Astrocyte (in vitro differentiated cells and primary cell): Measurements from ENCODE around the gene VCL. TPM values are rescaled to one million over a fixed set of nuclear protein-coding genes. Genes with fewer than 3 reads are reported as not detected.
A peak's percentile ranks its signal among the peaks of the same experiment; 100 is the strongest.

Experiments used
- DNase-seq: peaks from one replicate; pipeline ENCODE4 v3.0.0-alpha.2; 2010; ENCODE audit warnings: low read depth
- FAIRE-seq: peaks from 2 replicates; lab custom pipeline; 2011; peaks lifted over from hg19 to GRCh38; lab: Jason Lieb, UNC
- H2AFZ ChIP-seq: 2 replicates; pipeline ENCODE4 v1.6.0; 2012; ENCODE audit warnings: low read depth, low read length, inconsistent platforms
- H3K27ac ChIP-seq: 2 replicates; pipeline ENCODE4 v1.5.1; 2011; ENCODE audit warnings: low read depth, low read length, inconsistent platforms
- H3K27me3 ChIP-seq: 2 replicates; pipeline ENCODE4 v1.6.0; 2011; ENCODE audit warnings: low read length, inconsistent platforms; ENCODE audit not compliant: insufficient read depth
- H3K36me3 ChIP-seq: 2 replicates; pipeline ENCODE4 v1.5.1; 2011; ENCODE audit warnings: low read length, inconsistent platforms; ENCODE audit not compliant: insufficient read depth
- H3K4me1 ChIP-seq: 2 replicates; pipeline ENCODE4 v1.5.1; 2011; ENCODE audit warnings: low read length, inconsistent platforms; ENCODE audit not compliant: insufficient read depth
- H3K4me2 ChIP-seq: 2 replicates; pipeline ENCODE4 v1.6.0; 2012; ENCODE audit warnings: low read length, inconsistent platforms
- H3K4me3 ChIP-seq: 2 replicates; pipeline ENCODE4 v1.5.1; 2011; ENCODE audit warnings: low read depth, mild to moderate bottlenecking, low read length, inconsistent platforms; ENCODE audit not compliant: insufficient read depth
- H3K79me2 ChIP-seq: 2 replicates; pipeline ENCODE4 v1.6.0; 2012; ENCODE audit warnings: mild to moderate bottlenecking, low read length, inconsistent platforms; ENCODE audit not compliant: insufficient read depth
- H3K9ac ChIP-seq: 2 replicates; pipeline ENCODE4 v1.6.0; 2012; ENCODE audit warnings: mild to moderate bottlenecking, low read length, inconsistent platforms
- H3K9me3 ChIP-seq: 2 replicates; pipeline ENCODE4 v1.5.1; 2012; ENCODE audit warnings: low read depth, mild to moderate bottlenecking, low read length, inconsistent platforms; ENCODE audit not compliant: insufficient read depth
- H4K20me1 ChIP-seq: 2 replicates; pipeline ENCODE4 v1.6.0; 2012; ENCODE audit warnings: low read length, inconsistent platforms; ENCODE audit not compliant: insufficient read depth
- H3K27ac Mint-ChIP-seq: one replicate; pipeline ENCODE4 v1.8.0; 2021; ENCODE audit warnings: mild to moderate bottlenecking, mixed read lengths; ENCODE audit not compliant: unreplicated experiment
- H3K27me3 Mint-ChIP-seq: one replicate; pipeline ENCODE4 v1.8.0; 2021; ENCODE audit warnings: low read depth, mixed read lengths; ENCODE audit not compliant: unreplicated experiment
- H3K36me3 Mint-ChIP-seq: one replicate; pipeline ENCODE4 v1.8.0; 2021; ENCODE audit warnings: low read depth, mixed read lengths; ENCODE audit not compliant: unreplicated experiment
- H3K4me1 Mint-ChIP-seq: one replicate; pipeline ENCODE4 v1.8.0; 2021; ENCODE audit warnings: low read depth, mixed read lengths; ENCODE audit not compliant: unreplicated experiment
- H3K4me3 Mint-ChIP-seq: one replicate; pipeline ENCODE4 v1.8.0; 2021; ENCODE audit warnings: mild to moderate bottlenecking, moderate library complexity, mixed read lengths; ENCODE audit not compliant: unreplicated experiment
- H3K9me3 Mint-ChIP-seq: one replicate; pipeline ENCODE4 v1.8.0; 2021; ENCODE audit warnings: mild to moderate bottlenecking, mixed read lengths; ENCODE audit not compliant: unreplicated experiment
- EZH2 ChIP-seq: IDR thresholded peaks from 2 replicates; pipeline ENCODE4 v1.6.1; 2012; ENCODE audit warnings: mild to moderate bottlenecking, low read length, inconsistent platforms; ENCODE audit not compliant: insufficient read depth
- total RNA-seq: library from RNA; stranded (reverse); gene quantifications from 2 replicates; pipeline ENCODE4 v1.2.1, GENCODE V29; 2021
- TF ChIP-seq, protein P1 (sequence below): IDR thresholded peaks from 2 replicates; pipeline ENCODE4 v1.5.1; 2011; ENCODE audit warnings: low read depth, mild to moderate bottlenecking, inconsistent platforms, low read length, moderate library complexity; ENCODE audit not compliant: insufficient read depth

Gene VCL
- total RNA-seq, 1 donor from 2014 or later, result 474 TPM

GRCh38 chr10:74151879-74152722, 154.2 kb downstream of the VCL start:
- Histone ChIP-seq H3K27ac (peak overlapping the region; percentile 99), H2AFZ (peak overlapping the region; percentile 98)
- peaks cover 16% of the 10 kb centered on the region for H3K4me1 Mint-ChIP-seq

GRCh38 chr10:74153123-74153522, 155.2 kb downstream of the VCL start:
- no peak for FAIRE-seq
- no peaks in the 10 kb centered on the region for H3K27me3 ChIP-seq
- peaks cover 7% of the 10 kb centered on the region for H3K4me1 ChIP-seq
- peak; percentile 35 for DNase-seq
- Mint-ChIP-seq H3K27me3 (no peaks in the 10 kb centered on the region), H3K36me3 (peaks cover 2% of the 10 kb centered on the region), H3K9me3 (no peaks in the 10 kb centered on the region), H3K27ac (no peak overlapping the region), H3K4me3 (peak overlapping the region; percentile 62), H3K4me1 (peaks cover 14% of the 10 kb centered on the region)
- H3K9me3 ChIP-seq, result no peaks in the 10 kb centered on the region
- H3K27ac ChIP-seq, result no peak overlapping the region
- H3K4me3 ChIP-seq, result no peak overlapping the region
- TF ChIP-seq, protein P1, sequence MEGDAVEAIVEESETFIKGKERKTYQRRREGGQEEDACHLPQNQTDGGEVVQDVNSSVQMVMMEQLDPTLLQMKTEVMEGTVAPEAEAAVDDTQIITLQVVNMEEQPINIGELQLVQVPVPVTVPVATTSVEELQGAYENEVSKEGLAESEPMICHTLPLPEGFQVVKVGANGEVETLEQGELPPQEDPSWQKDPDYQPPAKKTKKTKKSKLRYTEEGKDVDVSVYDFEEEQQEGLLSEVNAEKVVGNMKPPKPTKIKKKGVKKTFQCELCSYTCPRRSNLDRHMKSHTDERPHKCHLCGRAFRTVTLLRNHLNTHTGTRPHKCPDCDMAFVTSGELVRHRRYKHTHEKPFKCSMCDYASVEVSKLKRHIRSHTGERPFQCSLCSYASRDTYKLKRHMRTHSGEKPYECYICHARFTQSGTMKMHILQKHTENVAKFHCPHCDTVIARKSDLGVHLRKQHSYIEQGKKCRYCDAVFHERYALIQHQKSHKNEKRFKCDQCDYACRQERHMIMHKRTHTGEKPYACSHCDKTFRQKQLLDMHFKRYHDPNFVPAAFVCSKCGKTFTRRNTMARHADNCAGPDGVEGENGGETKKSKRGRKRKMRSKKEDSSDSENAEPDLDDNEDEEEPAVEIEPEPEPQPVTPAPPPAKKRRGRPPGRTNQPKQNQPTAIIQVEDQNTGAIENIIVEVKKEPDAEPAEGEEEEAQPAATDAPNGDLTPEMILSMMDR, result peak; percentile 51
- TF ChIP-seq EZH2, result no peak
- no peak overlapping the region for H2AFZ ChIP-seq
- no peaks in the 10 kb centered on the region for H3K36me3 ChIP-seq
- peaks cover 18% of the 10 kb centered on the region for H4K20me1 ChIP-seq
- H3K79me2 ChIP-seq, result peaks cover 34% of the 10 kb centered on the region
- H3K4me2 ChIP-seq, result no peak overlapping the region
- H3K9ac ChIP-seq, result no peak overlapping the region

More at GRCh38 chr10:74151879-74152722, 154.2 kb downstream of the VCL start:
- H3K27me3 Mint-ChIP-seq, result no peaks in the 10 kb centered on the region
- peak overlapping the region; percentile 26 for H3K27ac Mint-ChIP-seq
- DNase-seq (no peak), FAIRE-seq (no peak)
- H3K9me3 Mint-ChIP-seq, result no peaks in the 10 kb centered on the region
- Histone ChIP-seq H4K20me1 (peaks cover 21% of the 10 kb centered on the region), H3K36me3 (no peaks in the 10 kb centered on the region), H3K79me2 (peaks cover 42% of the 10 kb centered on the region), H3K27me3 (no peaks in the 10 kb centered on the region), H3K4me2 (peak overlapping the region; percentile 100), H3K9me3 (no peaks in the 10 kb centered on the region), H3K4me3 (peak overlapping the region; percentile 98), H3K4me1 (peaks cover 7% of the 10 kb centered on the region), H3K9ac (peak overlapping the region; percentile 96)
- peaks cover 5% of the 10 kb centered on the region for H3K36me3 Mint-ChIP-seq
- TF ChIP-seq, protein P1, result no peak
- no peak for TF ChIP-seq EZH2
- peak overlapping the region; percentile 62 for H3K4me3 Mint-ChIP-seq

DNA sequence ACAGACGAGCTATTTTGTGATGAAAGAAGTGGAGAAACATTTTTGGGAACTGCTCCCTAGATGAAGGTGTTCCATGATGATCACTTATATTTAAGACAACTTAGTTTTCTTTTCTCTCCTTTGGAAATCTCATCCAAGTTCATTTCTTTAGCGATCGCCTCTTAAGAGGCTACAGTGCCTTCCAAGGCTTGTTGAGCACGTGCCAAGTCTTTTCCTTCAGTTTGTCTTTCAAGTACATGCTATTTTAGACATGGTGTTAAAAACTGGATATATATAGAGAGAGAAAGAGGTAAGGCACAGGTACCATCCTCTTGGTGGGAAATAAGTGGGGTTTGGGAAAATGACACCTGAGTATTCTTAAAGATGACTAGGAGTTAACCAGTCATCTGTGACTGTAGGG, 155.8 kb downstream of the VCL start:
- H3K27ac ChIP-seq, result no peak overlapping the region
- H2AFZ ChIP-seq, result no peak overlapping the region
- H3K9me3 ChIP-seq, result no peaks in the 10 kb centered on the region
- peaks cover 7% of the 10 kb centered on the region for H3K4me1 ChIP-seq
- FAIRE-seq (no peak), DNase-seq (no peak)
- H3K4me3 Mint-ChIP-seq, result no peak overlapping the region
- no peaks in the 10 kb centered on the region for H3K9me3 Mint-ChIP-seq
- no peak overlapping the region for H3K9ac ChIP-seq
- peaks cover 31% of the 10 kb centered on the region for H3K79me2 ChIP-seq
- no peaks in the 10 kb centered on the region for H3K36me3 ChIP-seq
- no peak overlapping the region for H3K27ac Mint-ChIP-seq
- no peak overlapping the region for H3K4me2 ChIP-seq
- no peaks in the 10 kb centered on the region for H3K27me3 Mint-ChIP-seq
- H3K36me3 Mint-ChIP-seq, result no peaks in the 10 kb centered on the region
- no peak overlapping the region for H3K4me3 ChIP-seq
- peaks cover 14% of the 10 kb centered on the region for H4K20me1 ChIP-seq
- no peak for TF ChIP-seq EZH2
- TF ChIP-seq, protein P1, result no peak
- peaks cover 14% of the 10 kb centered on the region for H3K4me1 Mint-ChIP-seq
- H3K27me3 ChIP-seq, result no peaks in the 10 kb centered on the region
